Measurements from ENCODE around the gene BFSP2.

- no peak for TF ChIP-seq CTCF (conservative IDR thresholded peaks at IDR 0.05 in 1 of 2, IDR thresholded peaks at IDR 0.05 in 1 of 2; ENCODE audit: extremely low read depth in 1 of 2, insufficient read depth in 1 of 2, low read depth in 1 of 2, low read length in 2 of 2)
- TF ChIP-seq EZH2 (IDR thresholded peaks at IDR 0.05; ENCODE audit: borderline replicate concordance, low read length), result no peak
These were observed 72.4 kb downstream of the BFSP2 start for GRCh38 chr3:133472242-133472641.

Measured in mammary epithelial cell (primary cell).